Activated T-helper 1 cell treated with anti-CD3 and anti-CD28 coated beads, Interleukin-12 subunit alpha, Interleukin-12 subunit beta, Interleukin-2, Interleukin-4 antibody, amounts not matched to agents 30 ng/mL and 10 ng/mL and 1 ng/mL, durations not matched to agents 14 hours and 24 hours and 36 hours (primary cell): ENCODE results near the gene FAT2. TPM values are rescaled to one million over a fixed set of nuclear protein-coding genes. Genes with fewer than 3 reads are reported as not detected.

ENCODE experiments used
- DNase-seq: peaks from one replicate; pipeline ENCODE4 v3.0.0; 2021; ENCODE audit warnings: low spot score
- H3K27ac Mint-ChIP-seq: one replicate; pipeline ENCODE4 v1.8.0; 2021; ENCODE audit warnings: mild to moderate bottlenecking, mixed read lengths
- H3K27me3 Mint-ChIP-seq: one replicate; pipeline ENCODE4 v1.8.0; 2022; ENCODE audit warnings: mild to moderate bottlenecking, moderate library complexity, mixed read lengths; ENCODE audit not compliant: insufficient read depth
- H3K36me3 Mint-ChIP-seq: one replicate; pipeline ENCODE4 v1.8.0; 2021; ENCODE audit warnings: low read depth, mixed read lengths
- H3K4me1 Mint-ChIP-seq: one replicate; pipeline ENCODE4 v1.8.0; 2021; ENCODE audit warnings: low read depth, mixed read lengths
- H3K4me3 Mint-ChIP-seq: one replicate; pipeline ENCODE4 v1.8.0; 2021; ENCODE audit warnings: mild to moderate bottlenecking, moderate library complexity, mixed read lengths
- H3K9me3 Mint-ChIP-seq: one replicate; pipeline ENCODE4 v1.8.0; 2021; ENCODE audit warnings: mixed read lengths
- intact Hi-C: fragments of 100-400 bp; cut with micrococcal nuclease; formaldehyde crosslinking; loops from one replicate; pipeline ENCODE4 v1.15.1; 2024
- total RNA-seq: library from RNA; stranded (reverse); gene quantifications from 2 replicates; pipeline ENCODE4 v1.2.3, GENCODE V29; 2022

The FAT2 gene
- total RNA-seq: not detected in 2 replicates

GRCh38 chr5:151591144-151591819, at the start of gene FAT2:
Gene FAT2 (minus strand): TSS chr5:151591331. CDS start chr5:151568931, 22,400 bp downstream.
- no peaks in the 10 kb centered on the region for H3K36me3 Mint-ChIP-seq
- H3K27me3 Mint-ChIP-seq: peaks cover 1% of the 10 kb centered on the region
- H3K4me1 Mint-ChIP-seq: no peaks in the 10 kb centered on the region
- intact Hi-C loops: no loop called here
- DNase-seq: no peak
- no peaks in the 10 kb centered on the region for H3K9me3 Mint-ChIP-seq
- H3K4me3 Mint-ChIP-seq: no peak within 1 kb of the TSS
- no peak within 1 kb of the TSS for H3K27ac Mint-ChIP-seq

GRCh38 chr5:151638619-151639018, 47.5 kb upstream of the FAT2 start:
- Mint-ChIP-seq H3K4me3 (no peak overlapping the region), H3K9me3 (no peaks in the 10 kb centered on the region), H3K27me3 (peaks cover 28% of the 10 kb centered on the region), H3K27ac (no peak overlapping the region), H3K36me3 (no peaks in the 10 kb centered on the region), H3K4me1 (no peaks in the 10 kb centered on the region)
- no peak for DNase-seq
- intact Hi-C loops: no loop called here

- Mint-ChIP-seq H3K4me3 (no peak overlapping the region), H3K36me3 (no peaks in the 10 kb centered on the region), H3K27me3 (peaks cover 26% of the 10 kb centered on the region), H3K9me3 (no peaks in the 10 kb centered on the region), H3K4me1 (no peaks in the 10 kb centered on the region), H3K27ac (no peak overlapping the region)
- no peak for DNase-seq
- intact Hi-C loops: no loop called here
These were observed 46.5 kb upstream of the FAT2 start for GRCh38 chr5:151637676-151638075.

GRCh38 chr5:151633892-151634291, 42.8 kb upstream of the FAT2 start:
- H3K27ac Mint-ChIP-seq: no peak overlapping the region
- no peaks in the 10 kb centered on the region for H3K36me3 Mint-ChIP-seq
- peaks cover 18% of the 10 kb centered on the region for H3K27me3 Mint-ChIP-seq
- DNase-seq: no peak
- H3K4me3 Mint-ChIP-seq: no peak overlapping the region
- H3K9me3 Mint-ChIP-seq: no peaks in the 10 kb centered on the region
- no peaks in the 10 kb centered on the region for H3K4me1 Mint-ChIP-seq
- intact Hi-C loops: no loop called here

- peaks cover 13% of the 10 kb centered on the region for H3K27me3 Mint-ChIP-seq
- H3K4me3 Mint-ChIP-seq: no peak overlapping the region
- intact Hi-C loops: no loop called here
- no peaks in the 10 kb centered on the region for H3K9me3 Mint-ChIP-seq
- H3K27ac Mint-ChIP-seq: no peak overlapping the region
- DNase-seq: no peak
- H3K4me1 Mint-ChIP-seq: no peaks in the 10 kb centered on the region
- H3K36me3 Mint-ChIP-seq: no peaks in the 10 kb centered on the region
These were observed 41.8 kb upstream of the FAT2 start for GRCh38 chr5:151632941-151633340.

- no peaks in the 10 kb centered on the region for H3K9me3 Mint-ChIP-seq
- no peaks in the 10 kb centered on the region for H3K36me3 Mint-ChIP-seq
- no peak for DNase-seq
- H3K4me3 Mint-ChIP-seq: no peak overlapping the region
- H3K4me1 Mint-ChIP-seq: no peaks in the 10 kb centered on the region
- peaks cover 10% of the 10 kb centered on the region for H3K27me3 Mint-ChIP-seq
- no peak overlapping the region for H3K27ac Mint-ChIP-seq
- intact Hi-C loops: no loop called here
These were observed 41.4 kb upstream of the FAT2 start for GRCh38 chr5:151632524-151632923.

- no peaks in the 10 kb centered on the region for H3K9me3 Mint-ChIP-seq
- H3K27ac Mint-ChIP-seq: no peak overlapping the region
- no peaks in the 10 kb centered on the region for H3K36me3 Mint-ChIP-seq
- H3K4me3 Mint-ChIP-seq: no peak overlapping the region
- H3K4me1 Mint-ChIP-seq: no peaks in the 10 kb centered on the region
- H3K27me3 Mint-ChIP-seq: peaks cover 10% of the 10 kb centered on the region
- intact Hi-C loops: no loop called here
- no peak for DNase-seq
These were observed 40.8 kb upstream of the FAT2 start for GRCh38 chr5:151631941-151632340.

- H3K27me3 Mint-ChIP-seq: peaks cover 3% of the 10 kb centered on the region
- H3K36me3 Mint-ChIP-seq: no peaks in the 10 kb centered on the region
- no peak overlapping the region for H3K4me3 Mint-ChIP-seq
- H3K9me3 Mint-ChIP-seq: no peaks in the 10 kb centered on the region
- intact Hi-C loops: no loop called here
- no peak overlapping the region for H3K27ac Mint-ChIP-seq
- no peaks in the 10 kb centered on the region for H3K4me1 Mint-ChIP-seq
- no peak for DNase-seq
These were observed 39.0 kb upstream of the FAT2 start for GRCh38 chr5:151630088-151630487.

- Mint-ChIP-seq H3K27me3 (no peaks in the 10 kb centered on the region), H3K36me3 (no peaks in the 10 kb centered on the region), H3K4me3 (no peak overlapping the region), H3K27ac (no peak overlapping the region), H3K4me1 (no peaks in the 10 kb centered on the region), H3K9me3 (no peaks in the 10 kb centered on the region)
- intact Hi-C loops: no loop called here
- DNase-seq: no peak
These were observed 37.1 kb upstream of the FAT2 start for GRCh38 chr5:151628112-151628823.

GRCh38 chr5:151627650-151628049, 36.5 kb upstream of the FAT2 start:
- no peak overlapping the region for H3K4me3 Mint-ChIP-seq
- H3K27ac Mint-ChIP-seq: no peak overlapping the region
- H3K9me3 Mint-ChIP-seq: no peaks in the 10 kb centered on the region
- no peaks in the 10 kb centered on the region for H3K36me3 Mint-ChIP-seq
- intact Hi-C loops: no loop called here
- no peaks in the 10 kb centered on the region for H3K4me1 Mint-ChIP-seq
- no peak for DNase-seq
- H3K27me3 Mint-ChIP-seq: no peaks in the 10 kb centered on the region

- no peak overlapping the region for H3K4me3 Mint-ChIP-seq
- DNase-seq: no peak
- no peaks in the 10 kb centered on the region for H3K4me1 Mint-ChIP-seq
- H3K36me3 Mint-ChIP-seq: no peaks in the 10 kb centered on the region
- no peak overlapping the region for H3K27ac Mint-ChIP-seq
- no peaks in the 10 kb centered on the region for H3K9me3 Mint-ChIP-seq
- intact Hi-C loops: no loop called here
- peaks cover 2% of the 10 kb centered on the region for H3K27me3 Mint-ChIP-seq
These were observed 34.2 kb upstream of the FAT2 start for GRCh38 chr5:151625285-151625684.

GRCh38 chr5:151624476-151624875, 33.3 kb upstream of the FAT2 start:
- no peaks in the 10 kb centered on the region for H3K36me3 Mint-ChIP-seq
- H3K9me3 Mint-ChIP-seq: no peaks in the 10 kb centered on the region
- H3K4me3 Mint-ChIP-seq: no peak overlapping the region
- DNase-seq: no peak
- H3K4me1 Mint-ChIP-seq: no peaks in the 10 kb centered on the region
- peaks cover 2% of the 10 kb centered on the region for H3K27me3 Mint-ChIP-seq
- H3K27ac Mint-ChIP-seq: no peak overlapping the region
- intact Hi-C loops: no loop called here

GRCh38 chr5:151622367-151623088, 31.4 kb upstream of the FAT2 start:
- Mint-ChIP-seq H3K9me3 (no peaks in the 10 kb centered on the region), H3K4me3 (no peak overlapping the region), H3K36me3 (no peaks in the 10 kb centered on the region), H3K4me1 (no peaks in the 10 kb centered on the region), H3K27ac (no peak overlapping the region), H3K27me3 (peaks cover 2% of the 10 kb centered on the region)
- no peak for DNase-seq
- intact Hi-C loops: no loop called here
